Measurements from ENCODE around the gene RAB1B.

DNA sequence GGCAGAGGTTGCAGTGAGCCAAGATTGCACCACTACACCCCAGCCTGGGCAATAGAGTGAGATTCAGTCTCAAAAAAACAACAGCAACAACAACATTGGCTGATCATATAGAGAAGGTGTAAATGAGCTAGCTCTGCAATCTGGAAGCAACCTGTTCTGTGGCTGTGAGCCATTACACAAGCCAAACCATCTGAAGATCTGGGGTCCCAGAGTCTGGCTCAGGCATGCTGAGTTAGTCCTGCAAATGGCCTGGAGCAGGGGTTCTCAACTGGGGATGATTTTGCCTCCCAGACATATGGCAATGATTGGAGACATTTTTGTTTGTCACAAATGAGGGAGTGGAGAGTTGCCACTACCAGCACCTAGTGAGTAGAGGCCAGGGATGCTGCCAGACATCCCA lies 42.3 kb upstream of the RAB1B start:
- TF ChIP-seq EZH2phosphoT487 (IDR thresholded peaks at IDR 0.05; ENCODE audit: insufficient read depth, low read depth), result no peak
- TF ChIP-seq EZH2 (IDR thresholded peaks at IDR 0.05; ENCODE audit: insufficient read depth, poor library complexity, severe bottlenecking), result no peak

Measured in GM23248 (cell line).